ENCODE results near the gene BRPF3.

The BRPF3 gene

DNA sequence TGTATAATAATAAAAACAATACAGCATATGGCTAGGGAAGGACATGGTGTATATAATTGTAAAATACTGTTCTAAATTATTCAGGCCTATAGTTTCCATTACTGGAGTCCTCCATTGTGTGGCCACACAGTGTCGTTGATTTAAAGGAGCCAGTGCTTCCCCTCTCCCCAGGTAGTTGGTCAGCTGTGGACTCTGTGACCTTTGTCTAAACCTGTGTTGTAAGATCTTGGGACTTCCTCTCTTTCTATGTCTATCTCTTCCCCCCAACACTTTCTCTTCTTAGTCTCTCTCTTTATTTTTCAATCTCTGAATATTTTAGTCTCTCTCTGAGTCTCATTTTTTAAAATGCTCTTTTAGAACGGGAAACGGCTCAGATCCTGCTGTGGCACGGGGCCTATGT is 35.6 kb downstream of the BRPF3 start:
- DNase-seq (ENCODE audit: low read depth in 2 of 2): no peak

- no peak for DNase-seq (ENCODE audit: low read depth in 2 of 2)
Observed at GRCh38 chr6:36235309-36235708, 38.8 kb downstream of the BRPF3 start.

- no peak for DNase-seq (ENCODE audit: low read depth in 2 of 2)
Observed at GRCh38 chr6:36235862-36236261, 39.3 kb downstream of the BRPF3 start.

GRCh38 chr6:36239774-36240173 is 43.2 kb downstream of the BRPF3 start:
- DNase-seq (ENCODE audit: low read depth in 2 of 2): no peak

- no peak for DNase-seq (ENCODE audit: low read depth in 2 of 2)
Observed at GRCh38 chr6:36241728-36242127, 45.2 kb downstream of the BRPF3 start.

GRCh38 chr6:36242161-36242560 is 45.6 kb downstream of the BRPF3 start:
- DNase-seq (ENCODE audit: low read depth in 2 of 2): no peak

DNA sequence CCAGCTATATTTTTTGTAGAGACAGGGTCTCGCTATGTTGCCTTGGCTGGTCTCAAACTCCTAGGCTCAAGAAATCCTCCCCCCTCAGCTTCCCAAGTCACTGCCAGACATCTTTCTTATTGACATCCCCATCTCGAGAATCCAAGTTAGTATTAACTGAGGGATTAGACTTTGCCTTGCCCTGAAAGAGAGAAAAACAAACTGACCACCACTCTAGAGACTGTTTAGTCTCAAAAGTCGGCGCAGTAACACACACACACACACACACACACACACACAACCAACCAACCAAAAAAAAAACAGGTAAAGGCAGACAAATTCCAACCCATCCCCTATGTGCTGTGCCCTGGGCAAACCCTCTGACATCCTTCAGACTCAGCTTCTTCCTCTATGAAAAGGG is 46.1 kb downstream of the BRPF3 start:
- no peak for DNase-seq (ENCODE audit: low read depth in 2 of 2)

- DNase-seq (ENCODE audit: low read depth in 2 of 2): no peak
Observed at GRCh38 chr6:36243562-36244212, 47.1 kb downstream of the BRPF3 start.

DNA sequence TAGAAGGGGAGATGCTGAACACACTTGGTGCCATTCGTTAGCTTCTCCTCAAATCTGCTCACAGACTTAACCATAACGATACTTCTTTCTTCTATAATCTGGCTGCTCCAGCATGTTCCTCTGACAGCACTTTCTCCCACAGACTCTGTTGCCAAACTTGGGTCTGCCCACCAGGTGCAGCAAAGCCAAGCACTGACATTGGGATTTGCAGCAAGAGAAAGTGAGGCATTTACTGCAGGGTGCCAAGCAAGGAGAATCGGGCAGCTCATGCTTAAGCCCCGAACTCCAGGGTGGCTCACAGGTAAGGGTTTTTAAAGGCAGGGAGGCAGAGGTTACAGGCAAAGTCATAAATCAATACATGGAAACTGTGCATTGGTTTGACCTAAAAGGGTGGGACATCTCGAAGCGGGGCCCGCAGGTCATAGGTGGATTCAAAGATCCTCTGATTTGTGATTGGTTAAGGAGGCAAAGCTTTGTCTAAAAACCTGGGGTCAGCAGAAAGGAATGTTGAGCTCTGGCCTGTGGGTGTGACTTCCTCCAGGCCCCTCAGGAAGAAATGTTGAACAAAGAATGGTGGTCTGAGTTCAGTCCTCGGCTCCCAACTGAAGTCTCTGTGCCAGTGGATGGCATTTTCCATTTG is 48.2 kb downstream of the BRPF3 start:
- no peak for DNase-seq (ENCODE audit: low read depth in 2 of 2)

GRCh38 chr6:36245572-36246061 is 49.1 kb downstream of the BRPF3 start:
- DNase-seq (ENCODE audit: low read depth in 2 of 2): no peak

DNA sequence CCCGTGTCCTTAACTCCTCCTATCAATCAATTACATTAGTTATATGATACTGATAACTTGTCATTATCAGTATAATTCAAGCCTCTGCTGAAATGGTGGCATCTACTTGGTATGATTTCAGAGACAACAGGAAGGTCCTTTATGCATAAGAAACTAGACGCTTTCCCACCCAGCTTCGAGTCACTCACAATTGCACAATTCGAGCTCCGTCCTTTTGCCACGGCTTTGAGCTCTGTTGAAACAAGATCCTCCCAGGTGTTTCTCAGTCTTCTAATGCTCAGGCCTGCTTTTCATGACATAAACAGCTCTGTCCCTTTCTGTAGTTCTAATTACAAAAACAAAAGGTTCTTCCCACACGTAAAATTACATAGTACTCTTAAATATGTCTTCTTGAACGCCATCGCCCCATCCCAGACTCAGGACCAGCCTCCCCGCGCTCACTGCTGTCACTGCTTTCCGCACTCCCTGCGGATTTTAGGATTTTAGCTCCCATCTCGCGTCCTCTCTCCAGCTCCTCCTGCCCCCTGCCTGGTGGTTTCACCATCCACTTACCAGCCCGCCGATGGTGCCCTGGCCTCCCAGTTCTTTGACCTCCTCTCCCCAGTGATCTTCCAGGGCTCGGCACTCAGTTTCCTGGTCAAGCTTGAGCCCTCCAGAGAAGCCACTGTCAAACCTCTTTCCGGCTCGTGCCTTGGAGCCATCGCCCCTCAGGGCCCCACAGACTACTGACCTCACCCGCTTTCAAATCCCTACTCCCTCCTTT is 50.1 kb downstream of the BRPF3 start:
- no peak for DNase-seq (ENCODE audit: low read depth in 2 of 2)

DNA sequence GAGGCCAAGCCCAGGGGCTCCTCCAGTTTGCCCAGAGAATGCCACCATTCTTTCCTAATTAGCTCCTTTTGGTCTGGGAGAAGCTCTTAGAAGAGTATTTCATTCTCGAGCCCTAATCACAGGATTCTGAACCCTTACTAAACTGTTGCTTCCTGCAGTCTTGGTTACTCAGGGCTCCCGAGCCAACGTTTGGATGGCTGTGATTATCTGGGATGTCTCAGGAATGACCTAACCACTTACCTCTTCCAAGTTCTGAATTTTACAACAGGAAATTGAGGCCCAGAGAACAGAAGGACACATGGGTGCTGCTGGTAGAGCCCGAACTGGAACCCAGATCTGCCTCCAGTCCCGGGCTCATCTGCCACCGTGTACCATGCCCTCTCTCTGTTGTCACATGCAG is 51.1 kb downstream of the BRPF3 start:
- DNase-seq (ENCODE audit: low read depth in 2 of 2): no peak

- no peak for DNase-seq (ENCODE audit: low read depth in 2 of 2)
Observed at GRCh38 chr6:36248980-36249379, 52.4 kb downstream of the BRPF3 start.

DNA sequence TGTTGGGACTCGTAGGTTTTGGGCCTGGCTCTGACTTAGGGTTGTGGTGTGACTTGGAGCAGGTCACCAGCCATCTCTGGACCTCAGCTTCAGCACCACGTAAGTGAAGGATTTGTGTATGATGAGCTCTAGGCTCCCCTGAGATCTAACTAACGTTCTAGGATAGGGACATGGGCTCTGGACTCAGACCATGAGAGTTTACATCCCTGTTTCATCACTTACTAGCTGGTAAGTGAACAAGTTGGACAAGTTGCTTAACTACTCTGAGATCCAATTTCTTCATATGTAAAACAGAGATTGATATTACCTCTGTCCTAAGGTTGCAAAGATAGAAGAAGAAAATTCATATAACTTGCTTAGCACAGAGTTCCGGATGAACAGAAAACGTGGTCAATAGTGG is 53.0 kb downstream of the BRPF3 start:
- DNase-seq (ENCODE audit: low read depth in 2 of 2): no peak

DNA sequence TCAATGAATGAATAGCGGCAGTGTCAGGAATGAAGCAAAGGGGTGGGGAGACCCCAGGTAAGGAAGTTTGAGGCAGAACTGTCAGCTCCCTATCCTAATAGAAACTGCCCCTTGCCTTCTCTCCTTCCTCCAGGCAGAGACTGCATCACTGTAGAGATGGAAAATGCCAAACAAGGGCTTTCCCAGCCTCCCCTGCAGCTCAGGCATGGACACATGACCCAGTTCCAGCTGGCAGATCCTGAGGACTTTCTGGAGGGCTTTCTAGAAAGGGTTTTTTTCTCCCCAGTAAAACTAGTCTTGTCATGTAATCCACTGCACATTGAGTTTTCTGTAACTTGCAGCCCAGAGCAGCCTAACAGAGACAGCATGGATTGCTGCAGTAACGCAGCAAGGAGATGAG is 55.5 kb downstream of the BRPF3 start:
- DNase-seq (ENCODE audit: low read depth in 2 of 2): no peak

DNA sequence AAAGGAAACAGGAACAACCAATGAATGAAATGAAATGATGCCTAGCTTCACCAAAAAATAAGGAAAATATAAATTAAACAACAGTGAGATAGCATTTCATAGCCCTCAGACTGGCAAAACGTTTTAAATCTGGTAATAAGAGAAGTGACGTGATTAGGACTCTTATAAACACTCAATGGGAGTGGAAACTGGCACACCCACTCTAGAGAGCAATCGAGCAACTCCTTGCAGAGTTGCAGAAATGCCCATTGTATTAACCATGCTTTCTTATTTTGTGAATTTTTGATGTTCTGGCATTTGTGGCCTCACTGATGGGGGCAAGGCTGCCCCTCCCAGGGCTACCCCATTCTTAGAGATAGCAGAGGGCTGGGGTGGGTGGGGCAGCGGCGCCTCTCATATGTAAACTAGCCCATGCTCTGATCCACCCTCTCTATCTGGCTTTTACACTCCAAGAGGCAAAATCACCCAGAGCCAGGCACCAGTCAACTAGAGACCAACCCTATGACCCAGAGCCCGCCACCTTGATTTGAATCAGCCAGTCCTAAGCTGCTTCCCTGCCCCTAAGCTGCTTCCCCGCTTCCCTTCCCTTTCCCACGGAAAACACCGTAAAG is 67.0 kb downstream of the BRPF3 start:
- DNase-seq (ENCODE audit: low read depth in 2 of 2): no peak

DNA sequence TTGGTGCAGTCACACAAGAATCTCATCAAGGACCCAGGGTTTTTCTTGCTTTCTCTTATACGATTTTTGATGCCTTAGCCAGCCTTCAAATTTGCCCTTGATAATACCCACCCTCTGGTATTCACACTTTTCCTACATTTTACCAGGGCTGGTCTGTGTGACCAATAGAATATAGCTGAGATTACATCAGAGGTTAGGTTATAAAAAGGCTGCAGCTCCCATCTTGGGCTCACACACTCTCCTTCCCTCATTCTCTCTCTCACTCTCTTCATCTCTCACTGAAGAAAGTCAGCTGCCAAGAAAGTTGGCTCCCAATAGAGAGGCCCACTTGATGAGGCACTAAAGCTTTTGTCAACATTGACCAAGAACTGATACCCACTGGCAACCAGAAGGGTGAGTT is 69.2 kb downstream of the BRPF3 start:
- DNase-seq (ENCODE audit: low read depth in 2 of 2): no peak

GRCh38 chr6:36266913-36267644 is 70.5 kb downstream of the BRPF3 start:
- DNase-seq (ENCODE audit: low read depth in 2 of 2): no peak

GRCh38 chr6:36267731-36268477 is 71.4 kb downstream of the BRPF3 start:
- DNase-seq (ENCODE audit: low read depth in 2 of 2): no peak

DNA sequence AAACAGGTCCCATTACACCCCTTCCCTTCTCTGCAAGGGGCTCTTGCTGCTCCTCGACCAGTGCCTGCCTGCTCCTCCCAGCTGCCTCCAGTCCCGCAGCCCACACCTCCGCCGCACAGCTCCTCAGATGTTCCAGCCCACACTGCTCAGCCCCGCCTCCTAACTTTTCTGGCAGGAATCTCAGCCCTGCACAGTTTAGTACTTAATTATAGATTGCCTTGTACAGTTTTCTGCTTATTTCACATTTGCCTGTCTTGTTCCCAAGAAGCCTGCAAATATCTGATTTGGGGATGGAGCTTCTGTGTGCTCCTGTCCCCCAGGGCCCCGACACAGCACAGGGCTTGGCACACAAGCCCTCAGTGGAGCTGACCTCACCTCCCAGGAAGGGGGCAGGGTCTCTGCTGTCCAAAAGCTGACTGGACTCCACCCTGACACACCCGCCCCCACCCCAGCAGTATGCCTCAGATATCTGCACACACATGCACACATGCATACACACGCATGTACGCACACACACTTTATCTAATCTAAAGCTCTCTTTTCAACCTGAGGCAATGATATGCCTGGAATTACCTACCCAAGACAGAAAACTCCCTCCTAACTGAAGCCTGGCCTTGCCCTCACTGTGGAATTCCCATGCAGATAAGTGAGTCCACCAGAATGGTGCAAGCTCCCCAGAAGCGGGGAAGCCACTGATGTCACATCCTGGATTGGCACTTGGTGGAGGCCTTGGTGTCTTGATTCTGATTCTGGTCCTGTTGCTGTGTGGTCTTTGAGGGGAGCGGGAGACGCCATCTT is 72.1 kb downstream of the BRPF3 start:
- DNase-seq (ENCODE audit: low read depth in 2 of 2): no peak

Data from activated CD4-positive, alpha-beta T cell treated with anti-CD3 and anti-CD28 coated beads for 24 hours (primary cell).